ENCODE data around the gene KIFC3. TPM values are rescaled to one million over a fixed set of nuclear protein-coding genes. Genes with fewer than 3 reads are reported as not detected.
"Not testable (repeated sequence)": the region's sequence is repeated elsewhere in the genome, so short reads cannot be mapped to it uniquely, and the experiment has no call there.

Gene KIFC3
- total RNA-seq, 6 experiments from 2014 or later = 51.8 to 81.5 (median 72.7) TPM

DNA sequence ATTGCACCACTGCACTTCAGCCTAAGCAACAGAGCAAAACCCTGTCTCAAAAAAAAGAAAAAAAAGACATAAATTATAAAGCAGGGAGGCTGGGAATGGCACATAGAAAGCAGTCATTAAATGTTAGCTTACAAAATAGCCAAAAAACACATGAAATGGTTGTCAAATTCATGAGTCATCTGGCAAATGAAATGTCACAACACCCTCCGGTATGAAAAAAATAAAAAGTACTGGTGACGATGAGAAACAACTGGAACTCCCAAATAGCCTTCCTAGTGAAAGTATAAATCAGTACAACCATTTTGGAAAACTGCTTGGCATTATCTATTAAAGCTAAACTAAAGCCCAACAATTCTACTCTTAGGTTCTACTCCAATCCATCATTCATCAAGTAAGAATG, 70.3 kb downstream of the KIFC3 start:
- peaks cover 7% of the 10 kb centered on the region for H3K27me3 Mint-ChIP-seq (ENCODE audit: insufficient read depth)
- H3K4me3 Mint-ChIP-seq = no peak overlapping the region
- DNase-seq = peak; percentile 57
- H3K36me3 Mint-ChIP-seq (ENCODE audit: low read depth) = peaks cover 9% of the 10 kb centered on the region
- TF ChIP-seq, protein P1, sequence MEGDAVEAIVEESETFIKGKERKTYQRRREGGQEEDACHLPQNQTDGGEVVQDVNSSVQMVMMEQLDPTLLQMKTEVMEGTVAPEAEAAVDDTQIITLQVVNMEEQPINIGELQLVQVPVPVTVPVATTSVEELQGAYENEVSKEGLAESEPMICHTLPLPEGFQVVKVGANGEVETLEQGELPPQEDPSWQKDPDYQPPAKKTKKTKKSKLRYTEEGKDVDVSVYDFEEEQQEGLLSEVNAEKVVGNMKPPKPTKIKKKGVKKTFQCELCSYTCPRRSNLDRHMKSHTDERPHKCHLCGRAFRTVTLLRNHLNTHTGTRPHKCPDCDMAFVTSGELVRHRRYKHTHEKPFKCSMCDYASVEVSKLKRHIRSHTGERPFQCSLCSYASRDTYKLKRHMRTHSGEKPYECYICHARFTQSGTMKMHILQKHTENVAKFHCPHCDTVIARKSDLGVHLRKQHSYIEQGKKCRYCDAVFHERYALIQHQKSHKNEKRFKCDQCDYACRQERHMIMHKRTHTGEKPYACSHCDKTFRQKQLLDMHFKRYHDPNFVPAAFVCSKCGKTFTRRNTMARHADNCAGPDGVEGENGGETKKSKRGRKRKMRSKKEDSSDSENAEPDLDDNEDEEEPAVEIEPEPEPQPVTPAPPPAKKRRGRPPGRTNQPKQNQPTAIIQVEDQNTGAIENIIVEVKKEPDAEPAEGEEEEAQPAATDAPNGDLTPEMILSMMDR (IDR thresholded peaks at IDR 0.05) = no peak
- no peak overlapping the region; the same call in 1 of the 2 replicates for H3K27ac Mint-ChIP-seq
- peaks cover 17% of the 10 kb centered on the region for H3K4me1 Mint-ChIP-seq (ENCODE audit: low read depth)
- H3K9me3 Mint-ChIP-seq = peaks cover 11% of the 10 kb centered on the region

DNA sequence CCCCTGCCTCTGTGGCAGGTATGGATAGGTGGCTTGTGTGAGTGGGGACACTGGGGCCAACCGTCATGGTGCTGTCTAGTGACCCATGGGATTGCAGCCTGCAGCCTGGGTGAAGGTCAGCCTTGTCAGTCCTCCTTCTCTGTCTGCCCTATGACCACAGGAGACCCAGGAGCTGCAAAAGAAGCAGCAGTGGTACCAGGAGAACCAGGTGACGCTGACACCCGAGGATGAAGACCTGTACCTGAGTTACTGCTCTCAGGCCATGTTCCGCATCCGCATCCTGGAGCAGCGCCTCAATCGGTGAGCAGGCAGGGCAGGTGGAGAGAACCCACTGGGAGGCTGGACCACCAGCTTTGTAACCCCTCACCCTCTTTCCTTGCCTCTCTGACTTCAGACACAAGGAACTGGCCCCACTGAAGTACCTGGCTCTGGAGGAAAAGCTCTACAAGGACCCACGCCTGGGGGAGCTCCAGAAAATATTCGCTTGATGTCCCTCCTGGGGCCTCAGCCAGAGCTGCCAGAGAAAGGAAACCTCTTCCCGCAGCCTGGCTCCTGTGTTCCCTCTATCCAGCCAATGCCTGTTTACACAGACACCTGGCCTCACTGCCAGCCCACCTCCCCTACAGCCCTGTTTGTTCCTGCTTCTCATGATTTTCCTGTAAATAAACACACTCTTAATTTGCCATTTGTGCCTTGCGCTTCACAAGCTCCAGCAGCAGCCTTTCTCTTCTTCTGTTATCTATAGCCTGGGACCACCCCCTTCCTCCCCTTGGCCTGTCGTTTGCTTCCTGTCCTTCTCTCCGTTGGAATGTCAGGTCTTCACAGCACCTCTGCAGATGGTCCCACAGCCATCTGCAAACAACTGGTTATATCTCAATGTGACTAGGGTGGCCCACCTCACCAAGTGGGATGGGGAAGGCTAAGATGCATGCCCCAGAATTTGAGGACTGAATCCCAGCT, 71.2 kb downstream of the KIFC3 start:
- TF ChIP-seq, protein P1 (IDR thresholded peaks at IDR 0.05) = no peak
- peaks cover 11% of the 10 kb centered on the region for H3K9me3 Mint-ChIP-seq
- H3K4me1 Mint-ChIP-seq (ENCODE audit: low read depth) = peaks cover 7% of the 10 kb centered on the region
- H3K4me3 Mint-ChIP-seq = no peak overlapping the region
- DNase-seq = no peak
- H3K27ac Mint-ChIP-seq = no peak overlapping the region
- peaks cover 9% of the 10 kb centered on the region for H3K36me3 Mint-ChIP-seq (ENCODE audit: low read depth)
- peaks cover 7% of the 10 kb centered on the region for H3K27me3 Mint-ChIP-seq (ENCODE audit: insufficient read depth)

DNA sequence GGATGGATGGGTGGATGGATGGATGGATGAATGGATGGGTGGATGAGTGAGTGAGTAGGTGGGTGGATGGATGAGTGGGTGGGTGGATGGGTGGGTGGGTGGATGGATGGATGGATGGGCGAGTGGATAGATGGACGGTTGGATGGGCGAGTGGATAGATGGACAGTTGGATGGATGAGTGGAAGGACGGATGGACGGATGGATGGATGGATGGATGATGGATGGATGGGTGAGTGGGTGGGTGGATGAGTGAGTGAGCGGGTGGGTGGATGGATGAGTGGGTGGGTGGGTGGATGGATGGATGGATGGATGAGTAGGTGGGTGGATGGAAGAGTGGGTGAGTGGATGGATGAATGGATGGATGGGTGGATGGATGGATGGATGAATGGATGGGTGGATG, 72.4 kb downstream of the KIFC3 start:
- not testable (repeated sequence) for H3K27ac Mint-ChIP-seq; H3K4me3 Mint-ChIP-seq; H3K27me3 Mint-ChIP-seq (ENCODE audit: insufficient read depth); H3K4me1 Mint-ChIP-seq (ENCODE audit: low read depth); H3K36me3 Mint-ChIP-seq (ENCODE audit: low read depth); DNase-seq
- H3K9me3 Mint-ChIP-seq = peaks cover 11% of the 10 kb centered on the region

DNA sequence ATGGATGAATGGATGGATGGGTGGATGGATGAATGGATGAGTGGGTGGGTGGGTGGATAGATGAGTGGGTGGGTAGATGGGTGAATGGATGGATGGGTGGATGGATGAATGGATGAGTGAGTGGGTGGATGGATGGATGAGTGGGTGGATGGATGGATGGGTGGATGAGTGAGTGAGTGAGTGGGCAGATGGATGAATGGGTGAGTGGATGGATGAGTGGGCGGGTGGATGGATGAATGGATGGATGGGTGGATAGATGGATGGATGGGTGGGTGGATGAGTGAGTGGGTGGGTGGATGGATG, 73.2 kb downstream of the KIFC3 start:
- Mint-ChIP-seq H3K27me3 (ENCODE audit: insufficient read depth) (peaks cover 5% of the 10 kb centered on the region), H3K27ac (no peak overlapping the region), H3K4me1 (ENCODE audit: low read depth) (peaks cover 5% of the 10 kb centered on the region; the same call in 1 of the 2 replicates), H3K36me3 (ENCODE audit: low read depth) (peaks cover 9% of the 10 kb centered on the region), H3K4me3 (no peak overlapping the region), H3K9me3 (peaks cover 11% of the 10 kb centered on the region)
- no peak for DNase-seq
- TF ChIP-seq, protein P1 (IDR thresholded peaks at IDR 0.05) = no peak

DNA sequence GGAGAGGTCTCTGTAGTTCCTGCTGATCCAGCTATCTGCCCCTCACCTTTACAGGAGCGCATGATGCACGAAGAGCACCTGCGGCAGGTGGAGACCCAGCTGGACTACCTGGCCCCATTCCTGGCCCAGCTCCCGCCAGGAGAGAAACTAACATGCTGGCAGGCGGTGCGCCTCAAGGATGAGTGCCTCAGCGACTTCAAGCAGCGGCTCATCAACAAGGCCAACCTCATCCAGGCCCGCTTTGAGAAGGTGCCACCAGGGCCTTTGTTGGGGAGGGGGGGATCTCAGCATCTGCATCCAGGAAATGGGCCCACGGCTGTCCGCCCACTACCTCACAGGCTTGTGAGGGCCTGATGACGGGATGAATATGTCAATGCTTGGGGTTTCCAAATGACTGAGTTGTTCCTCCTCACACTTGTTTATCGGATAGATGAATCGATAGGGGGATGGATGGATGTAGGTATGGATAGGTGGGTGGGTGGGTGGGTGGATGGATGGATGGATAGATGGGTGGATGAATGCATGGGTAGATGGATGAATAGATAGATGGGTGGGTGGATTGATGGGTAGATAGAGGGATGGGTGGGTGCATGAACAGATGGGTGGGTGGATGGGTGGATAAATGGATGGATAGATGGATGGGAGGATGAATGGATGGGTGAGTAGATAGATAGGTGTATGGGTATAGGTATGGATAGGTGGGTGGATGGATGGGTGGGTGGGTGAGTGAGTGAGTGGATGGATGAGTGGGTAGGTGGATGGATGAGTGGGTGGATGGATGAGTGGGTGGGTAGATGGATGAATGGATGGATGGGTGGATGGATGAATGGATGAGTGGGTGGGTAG, 73.7 kb downstream of the KIFC3 start:
- DNase-seq = no peak
- Mint-ChIP-seq H3K36me3 (ENCODE audit: low read depth) (peaks cover 9% of the 10 kb centered on the region), H3K4me3 (no peak overlapping the region), H3K4me1 (ENCODE audit: low read depth) (peaks cover 5% of the 10 kb centered on the region; the same call in 1 of the 2 replicates), H3K9me3 (peaks cover 11% of the 10 kb centered on the region), H3K27me3 (ENCODE audit: insufficient read depth) (peaks cover 5% of the 10 kb centered on the region), H3K27ac (no peak overlapping the region)
- TF ChIP-seq, protein P1 (IDR thresholded peaks at IDR 0.05) = no peak

Measured in HFFc6 (cell line).